Fibroblast of lung (primary cell): ENCODE measurements around the gene ALKBH6. TPM values are rescaled to one million over a fixed set of nuclear protein-coding genes. Genes with fewer than 3 reads are reported as not detected.
A peak's percentile ranks its signal among the peaks of the same experiment; 100 is the strongest.

Experiments
- DNase-seq, 2 donors: peaks; one replicate each; pipeline versions ENCODE4 v3.0.0 to v3.0.0-alpha.2; 2010; ENCODE audit warnings: low read depth in 2 of 2
- H2AFZ ChIP-seq: 2 replicates; pipeline ENCODE4 v1.5.1; 2012; ENCODE audit warnings: low read length, control low read depth, inconsistent platforms
- H3K27ac ChIP-seq: 2 replicates; pipeline ENCODE4 v1.5.1; 2011; ENCODE audit warnings: low read length, control low read depth; ENCODE audit not compliant: insufficient read depth
- H3K27me3 ChIP-seq: 2 replicates; pipeline ENCODE4 v1.5.1; 2011; ENCODE audit warnings: mild to moderate bottlenecking, low read length; ENCODE audit not compliant: control insufficient read depth, insufficient read depth
- H3K36me3 ChIP-seq: 2 replicates; pipeline ENCODE4 v1.5.1; 2011; ENCODE audit warnings: low read length; ENCODE audit not compliant: control insufficient read depth, insufficient read depth
- H3K4me1 ChIP-seq: 2 replicates; pipeline ENCODE4 v1.5.1; 2011; ENCODE audit warnings: low read length; ENCODE audit not compliant: control insufficient read depth, insufficient read depth; ENCODE audit errors: extremely low read depth
- H3K4me2 ChIP-seq: 2 replicates; pipeline ENCODE4 v1.5.1; 2011; ENCODE audit warnings: low read length, control low read depth; ENCODE audit not compliant: insufficient read depth; ENCODE audit errors: extremely low read depth
- H3K4me3 ChIP-seq, 4 experiments: fragments of 200-600 bp in 1 of 4; sonication (generic) in 1 of 4; replicated peaks in 1 of 4; 2 replicates each; pipeline ENCODE4 v1.5.1; 2011 to 2016; ENCODE audit warnings: low read length in 4 of 4, low read depth in 3 of 4, mild to moderate bottlenecking in 3 of 4, control low read depth in 2 of 4, inconsistent platforms in 1 of 4, mixed read lengths in 1 of 4; ENCODE audit not compliant: insufficient read depth in 1 of 4; ENCODE audit errors: control extremely low read depth in 1 of 4
- H3K79me2 ChIP-seq: 2 replicates; pipeline ENCODE4 v1.5.1; 2012; ENCODE audit warnings: mild to moderate bottlenecking, low read length, inconsistent platforms; ENCODE audit not compliant: control insufficient read depth, insufficient read depth
- H3K9ac ChIP-seq: 2 replicates; pipeline ENCODE4 v1.5.1; 2011; ENCODE audit warnings: mild to moderate bottlenecking, low read length, control low read depth; ENCODE audit not compliant: insufficient read depth
- H3K9me3 ChIP-seq: 2 replicates; pipeline ENCODE4 v1.5.1; 2012; ENCODE audit warnings: low read depth, low read length; ENCODE audit not compliant: control insufficient read depth, insufficient read depth
- H4K20me1 ChIP-seq: 2 replicates; pipeline ENCODE4 v1.5.1; 2011; ENCODE audit warnings: low read length; ENCODE audit not compliant: control insufficient read depth, insufficient read depth; ENCODE audit errors: extremely low read depth
- CTCF ChIP-seq, 2 donors: IDR thresholded peaks in 1 of 2; conservative IDR thresholded peaks in 1 of 2; 1 replicate in 1 of 2; 2 replicates in 1 of 2; pipeline ENCODE4 v1.5.1; 2011 to 2012; ENCODE audit warnings: low read length in 2 of 2, control low read depth in 1 of 2, inconsistent platforms in 1 of 2, low read depth in 1 of 2, mild to moderate bottlenecking in 1 of 2
- EZH2 ChIP-seq: IDR thresholded peaks from 2 replicates; pipeline ENCODE4 v1.5.1; 2012; ENCODE audit warnings: low read length, control low read depth, mild to moderate bottlenecking; ENCODE audit errors: missing control alignments
- polyA plus RNA-seq, 2 donors: library from polyadenylated mRNA; depleted of rRNA in 1 of 2; stranded (reverse) in 1 of 2; unstranded in 1 of 2; fragments of >200 nt; gene quantifications; 2 replicates each; pipeline ENCODE4 v1.2.1, GENCODE V29; 2011 to 2012; ENCODE audit warnings: missing spikeins in 1 of 2
- total RNA-seq: library from RNA; depleted of rRNA; stranded (reverse); fragments of >200 nt; gene quantifications from 2 replicates; pipeline ENCODE4 v1.2.1, GENCODE V29; 2014

ALKBH6 gene
- total and polyA plus RNA-seq, 2 donors (not counting 1 experiment from before 2014, with no cell fraction given) = 19.5 to 20.1 TPM

- no peak for DNase-seq
- H4K20me1 ChIP-seq = no peaks in the 10 kb centered on the region
- no peak overlapping the region for H3K27ac ChIP-seq
- no peaks in the 10 kb centered on the region for H3K27me3 ChIP-seq
- TF ChIP-seq EZH2 (no peak), CTCF (conservative IDR thresholded peaks at IDR 0.05 in 1 of 2, IDR thresholded peaks at IDR 0.05 in 1 of 2; ENCODE audit: low read depth in 1 of 2, low read length in 2 of 2) (no peak)
- peaks cover 6% of the 10 kb centered on the region for H3K4me1 ChIP-seq
- H3K4me3 ChIP-seq = no peak overlapping the region
- no peak overlapping the region for H3K4me2 ChIP-seq
- no peaks in the 10 kb centered on the region for H3K9me3 ChIP-seq
- H3K79me2 ChIP-seq = no peaks in the 10 kb centered on the region
- H3K36me3 ChIP-seq = peaks cover 25% of the 10 kb centered on the region
- H3K9ac ChIP-seq = no peak overlapping the region
- no peak overlapping the region for H2AFZ ChIP-seq
Observed at GRCh38 chr19:36019061-36019670, 5.2 kb upstream of the ALKBH6 start.

- TF ChIP-seq CTCF (conservative IDR thresholded peaks at IDR 0.05 in 1 of 2, IDR thresholded peaks at IDR 0.05 in 1 of 2; ENCODE audit: low read depth in 1 of 2, low read length in 2 of 2) = no peak
- TF ChIP-seq EZH2 = no peak
- Histone ChIP-seq H3K9ac (peak overlapping the region; percentile 78), H4K20me1 (no peaks in the 10 kb centered on the region), H3K4me2 (peak overlapping the region; percentile 96), H3K27me3 (no peaks in the 10 kb centered on the region), H3K4me1 (peaks cover 12% of the 10 kb centered on the region), H3K9me3 (no peaks in the 10 kb centered on the region), H3K4me3 (peak overlapping the region; percentile 85 to 97 (median 87)), H2AFZ (peak overlapping the region; percentile 86), H3K27ac (peak overlapping the region; percentile 78), H3K36me3 (peaks cover 14% of the 10 kb centered on the region), H3K79me2 (peaks cover 4% of the 10 kb centered on the region)
- no peak for DNase-seq
Observed at GRCh38 chr19:36013280-36014011, 567 bp downstream of the ALKBH6 start.

- Histone ChIP-seq H3K4me3 (no peak overlapping the region), H3K9me3 (no peaks in the 10 kb centered on the region), H3K79me2 (peaks cover 4% of the 10 kb centered on the region), H4K20me1 (no peaks in the 10 kb centered on the region), H2AFZ (no peak overlapping the region), H3K4me1 (peaks cover 12% of the 10 kb centered on the region), H3K4me2 (no peak overlapping the region), H3K27ac (no peak overlapping the region), H3K36me3 (no peaks in the 10 kb centered on the region), H3K27me3 (no peaks in the 10 kb centered on the region), H3K9ac (no peak overlapping the region)
- no peak for DNase-seq
- TF ChIP-seq EZH2 (no peak), CTCF (conservative IDR thresholded peaks at IDR 0.05 in 1 of 2, IDR thresholded peaks at IDR 0.05 in 1 of 2; ENCODE audit: low read depth in 1 of 2, low read length in 2 of 2) (no peak)
Observed at GRCh38 chr19:36010402-36010801, 3.6 kb downstream of the ALKBH6 start.
